Neural cell (in vitro differentiated cells): ENCODE results near the gene COL4A5. TPM values are rescaled to one million over a fixed set of nuclear protein-coding genes. Genes with fewer than 3 reads are reported as not detected.

ENCODE experiments used
- H2AFZ ChIP-seq: fragments of 200-600, 300-800 bp; sonication (generic), shearing (Covaris generic); 2 replicates; pipeline ENCODE4 v1.6.0; 2014; ENCODE audit warnings: low read depth, mild to moderate bottlenecking, antibody characterized with exemption, low read length, moderate library complexity
- H3F3A ChIP-seq: fragments of 200-600 bp; shearing (Covaris generic); 2 replicates; pipeline ENCODE4 v1.6.1; 2016; ENCODE audit warnings: mild to moderate bottlenecking, moderate library complexity, mixed read lengths, antibody characterized with exemption, low read length; ENCODE audit not compliant: insufficient read depth, poor library complexity, severe bottlenecking
- H3K27ac ChIP-seq: fragments of 200-600, 300-800 bp; sonication (generic), shearing (Covaris generic); 2 replicates; pipeline ENCODE4 v1.5.1; 2014; ENCODE audit warnings: mild to moderate bottlenecking, low read length, moderate library complexity
- H3K27me3 ChIP-seq: fragments of 300-800, 200-600 bp; sonication (generic), shearing (Covaris generic); 2 replicates; pipeline ENCODE4 v1.6.0; 2014; ENCODE audit warnings: mild to moderate bottlenecking, low read depth, low read length, moderate library complexity; ENCODE audit not compliant: insufficient read depth
- H3K36me3 ChIP-seq: fragments of 300-800, 200-600 bp; sonication (generic), shearing (Covaris generic); 2 replicates; pipeline ENCODE4 v1.5.1; 2014; ENCODE audit warnings: mild to moderate bottlenecking, antibody characterized with exemption, low read length, moderate library complexity; ENCODE audit not compliant: insufficient read depth
- H3K4me2 ChIP-seq: fragments of 300-800, 200-600 bp; sonication (generic), shearing (Covaris generic); 2 replicates; pipeline ENCODE4 v1.6.0; 2014; ENCODE audit warnings: mild to moderate bottlenecking, low read length
- H3K4me3 ChIP-seq: fragments of 300-800, 200-600 bp; sonication (generic), shearing (Covaris generic); 2 replicates; pipeline ENCODE4 v1.5.1; 2014; ENCODE audit warnings: mild to moderate bottlenecking, low read length, moderate library complexity
- H3K79me2 ChIP-seq: fragments of 200-600 bp; shearing (Covaris generic); replicated peaks from 2 replicates; pipeline ENCODE4 v1.6.0; 2014; ENCODE audit warnings: mild to moderate bottlenecking, low read length, moderate library complexity; ENCODE audit not compliant: insufficient read depth
- H3K9ac ChIP-seq: fragments of 300-800, 200-600 bp; sonication (generic), shearing (Covaris generic); 2 replicates; pipeline ENCODE4 v1.6.1; 2016; ENCODE audit warnings: mild to moderate bottlenecking, low read length, mixed read lengths
- H3K9me2 ChIP-seq: fragments of 200-600 bp; shearing (Covaris generic); 2 replicates; pipeline ENCODE4 v1.6.1; 2016; ENCODE audit warnings: mild to moderate bottlenecking, low read length, mixed read lengths; ENCODE audit not compliant: insufficient read depth
- H3K9me3 ChIP-seq: fragments of 200-600, 300-800 bp; sonication (generic), shearing (Covaris generic); 2 replicates; pipeline ENCODE4 v1.6.1; 2016; ENCODE audit warnings: mild to moderate bottlenecking, mixed run types, low read length, moderate library complexity, mixed read lengths
- H4K20me1 ChIP-seq: fragments of 200-600 bp; shearing (Covaris generic); 2 replicates; pipeline ENCODE4 v1.6.1; 2016; ENCODE audit warnings: mild to moderate bottlenecking, mixed run types; ENCODE audit not compliant: insufficient read depth
- CTCF ChIP-seq: fragments of 450-650 bp; IDR thresholded peaks from 2 replicates; pipeline ENCODE4 v1.5.1; 2014; ENCODE audit warnings: antibody characterized with exemption, mild to moderate bottlenecking, moderate library complexity; ENCODE audit not compliant: poor library complexity, severe bottlenecking
- EP300 ChIP-seq: fragments of 450-650 bp; conservative IDR thresholded peaks from 2 replicates; pipeline ENCODE4 v1.6.1; 2014; ENCODE audit warnings: antibody characterized with exemption, mild to moderate bottlenecking, moderate library complexity; ENCODE audit not compliant: poor library complexity, severe bottlenecking
- EZH2 ChIP-seq: fragments of 200-600, 300-800 bp; shearing (Covaris generic), sonication (generic); IDR thresholded peaks from 2 replicates; pipeline ENCODE4 v1.6.1; 2014; ENCODE audit warnings: antibody characterized with exemption, low read length, borderline replicate concordance, mild to moderate bottlenecking; ENCODE audit not compliant: insufficient read depth, poor library complexity, severe bottlenecking
- MXI1 ChIP-seq: fragments of 450-650 bp; conservative IDR thresholded peaks from 2 replicates; pipeline ENCODE4 v1.6.1; 2014; ENCODE audit warnings: antibody characterized with exemption, mild to moderate bottlenecking; ENCODE audit not compliant: poor library complexity, severe bottlenecking
- POLR2AphosphoS5 ChIP-seq: IDR thresholded peaks from 2 replicates; pipeline ENCODE4 v1.6.1; 2012
- RAD21 ChIP-seq: fragments of 450-650 bp; conservative IDR thresholded peaks from 2 replicates; pipeline ENCODE4 v1.6.1; 2014; ENCODE audit warnings: antibody characterized with exemption, mild to moderate bottlenecking, moderate library complexity
- SMC3 ChIP-seq: fragments of 450-650 bp; conservative IDR thresholded peaks from 2 replicates; pipeline ENCODE4 v1.6.1; 2014; ENCODE audit warnings: antibody characterized with exemption, mild to moderate bottlenecking, moderate library complexity; ENCODE audit not compliant: poor library complexity
- TAF1 ChIP-seq: IDR thresholded peaks from 2 replicates; pipeline ENCODE4 v1.6.1; 2012; ENCODE audit warnings: low read depth
- polyA plus RNA-seq: library from polyadenylated mRNA; depleted of rRNA; stranded (reverse); fragments of >200 nt; gene quantifications from 2 replicates; pipeline ENCODE4 v1.2.3, GENCODE V29; 2014
- TF ChIP-seq, protein P1 (sequence below): IDR thresholded peaks from 2 replicates; pipeline ENCODE4 v1.6.1; 2012; ENCODE audit warnings: borderline replicate concordance

The COL4A5 gene
- polyA plus RNA-seq, 1 donor from 2014 or later: 3.9 TPM

DNA sequence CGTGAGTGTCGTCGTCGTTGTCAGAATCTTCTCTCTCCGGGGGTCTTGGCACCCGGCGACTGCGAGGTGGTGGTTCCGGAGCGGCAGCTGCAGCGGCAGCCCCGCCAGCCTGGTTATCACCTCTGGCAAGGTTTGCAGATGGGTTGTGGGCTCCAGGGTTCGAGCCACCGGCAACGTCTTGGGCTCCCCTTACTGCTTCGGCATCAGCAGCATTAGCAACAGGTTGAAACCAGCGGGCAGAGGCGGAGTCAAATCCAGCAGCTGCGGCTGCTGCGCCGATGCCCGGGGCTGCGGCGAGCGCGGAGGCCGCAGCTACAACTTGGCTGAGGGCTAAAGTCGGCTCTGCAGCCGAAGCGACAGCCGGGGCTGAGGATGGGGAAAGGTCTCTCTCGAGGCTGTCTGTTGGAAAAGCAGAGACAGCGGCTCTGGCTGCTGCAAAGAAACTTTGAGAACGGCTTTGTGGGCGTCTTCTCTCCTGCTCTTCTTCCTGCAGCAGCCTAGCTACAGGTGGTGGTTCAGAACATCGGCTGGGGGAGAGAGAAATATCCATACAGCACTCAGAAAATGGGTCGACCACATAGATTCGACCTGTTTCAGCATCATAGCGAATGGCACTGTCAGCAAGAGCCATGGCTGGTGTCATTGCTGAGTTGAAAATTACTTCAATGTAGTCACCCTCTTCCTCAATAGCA is 293.1 kb downstream of the COL4A5 start:
- H2AFZ ChIP-seq: no peak overlapping the region
- H4K20me1 ChIP-seq: no peaks in the 10 kb centered on the region
- H3K27ac ChIP-seq: no peak overlapping the region
- H3K79me2 ChIP-seq: no peaks in the 10 kb centered on the region
- H3K4me2 ChIP-seq: peak overlapping the region; percentile 10
- H3K9me3 ChIP-seq: no peaks in the 10 kb centered on the region
- no peaks in the 10 kb centered on the region for H3F3A ChIP-seq
- peak overlapping the region; percentile 65 for H3K4me3 ChIP-seq
- no peak for TF ChIP-seq EP300
- no peaks in the 10 kb centered on the region for H3K9me2 ChIP-seq
- no peak overlapping the region for H3K9ac ChIP-seq
- no peaks in the 10 kb centered on the region for H3K36me3 ChIP-seq
- peaks cover 42% of the 10 kb centered on the region for H3K27me3 ChIP-seq

GRCh38 chrX:108734426-108734825 is 294.8 kb downstream of the COL4A5 start:
- TF ChIP-seq, protein P1, sequence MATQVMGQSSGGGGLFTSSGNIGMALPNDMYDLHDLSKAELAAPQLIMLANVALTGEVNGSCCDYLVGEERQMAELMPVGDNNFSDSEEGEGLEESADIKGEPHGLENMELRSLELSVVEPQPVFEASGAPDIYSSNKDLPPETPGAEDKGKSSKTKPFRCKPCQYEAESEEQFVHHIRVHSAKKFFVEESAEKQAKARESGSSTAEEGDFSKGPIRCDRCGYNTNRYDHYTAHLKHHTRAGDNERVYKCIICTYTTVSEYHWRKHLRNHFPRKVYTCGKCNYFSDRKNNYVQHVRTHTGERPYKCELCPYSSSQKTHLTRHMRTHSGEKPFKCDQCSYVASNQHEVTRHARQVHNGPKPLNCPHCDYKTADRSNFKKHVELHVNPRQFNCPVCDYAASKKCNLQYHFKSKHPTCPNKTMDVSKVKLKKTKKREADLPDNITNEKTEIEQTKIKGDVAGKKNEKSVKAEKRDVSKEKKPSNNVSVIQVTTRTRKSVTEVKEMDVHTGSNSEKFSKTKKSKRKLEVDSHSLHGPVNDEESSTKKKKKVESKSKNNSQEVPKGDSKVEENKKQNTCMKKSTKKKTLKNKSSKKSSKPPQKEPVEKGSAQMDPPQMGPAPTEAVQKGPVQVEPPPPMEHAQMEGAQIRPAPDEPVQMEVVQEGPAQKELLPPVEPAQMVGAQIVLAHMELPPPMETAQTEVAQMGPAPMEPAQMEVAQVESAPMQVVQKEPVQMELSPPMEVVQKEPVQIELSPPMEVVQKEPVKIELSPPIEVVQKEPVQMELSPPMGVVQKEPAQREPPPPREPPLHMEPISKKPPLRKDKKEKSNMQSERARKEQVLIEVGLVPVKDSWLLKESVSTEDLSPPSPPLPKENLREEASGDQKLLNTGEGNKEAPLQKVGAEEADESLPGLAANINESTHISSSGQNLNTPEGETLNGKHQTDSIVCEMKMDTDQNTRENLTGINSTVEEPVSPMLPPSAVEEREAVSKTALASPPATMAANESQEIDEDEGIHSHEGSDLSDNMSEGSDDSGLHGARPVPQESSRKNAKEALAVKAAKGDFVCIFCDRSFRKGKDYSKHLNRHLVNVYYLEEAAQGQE: no peak
- TF ChIP-seq EP300 (no peak), CTCF (no peak), EZH2 (no peak), POLR2AphosphoS5 (no peak), SMC3 (no peak), TAF1 (no peak), RAD21 (no peak), MXI1 (no peak)
- peaks cover 42% of the 10 kb centered on the region for H3K27me3 ChIP-seq
- peak overlapping the region; percentile 78 for H3K4me3 ChIP-seq

More at GRCh38 chrX:108734426-108734825, 294.8 kb downstream of the COL4A5 start:
- no peak overlapping the region for H3K4me2 ChIP-seq
- H3K36me3 ChIP-seq: no peaks in the 10 kb centered on the region
- no peaks in the 10 kb centered on the region for H3K79me2 ChIP-seq
- H2AFZ ChIP-seq: no peak overlapping the region
- no peaks in the 10 kb centered on the region for H4K20me1 ChIP-seq
- H3K9me2 ChIP-seq: no peaks in the 10 kb centered on the region
- no peaks in the 10 kb centered on the region for H3F3A ChIP-seq
- H3K9me3 ChIP-seq: no peaks in the 10 kb centered on the region
- no peak overlapping the region for H3K27ac ChIP-seq
- no peak overlapping the region for H3K9ac ChIP-seq
